Caco-2 (cell line): ENCODE measurements around the gene CC2D1A. TPM values are rescaled to one million over a fixed set of nuclear protein-coding genes. Genes with fewer than 3 reads are reported as not detected.
A peak's percentile ranks its signal among the peaks of the same experiment; 100 is the strongest.

ENCODE experiments used
- BruUV-seq: library from RNA; stranded (reverse); fragments of 400-500 nt; replicated peaks from 2 replicates; lab custom pipeline; 2021; lab: Mats Ljungman, UMichigan
- CTCF ChIA-PET: fragments of 300-600 bp; sonication (Branson Sonifier 250); formaldehyde crosslinking; loops from one replicate; lab custom pipeline; 2022; ENCODE audit warnings: antibody characterized with exemption; lab: Charles Lee
- POLR2A ChIA-PET: fragments of 300-600 bp; sonication (Branson Sonifier 250); formaldehyde crosslinking; loops from one replicate; lab custom pipeline; 2022; ENCODE audit warnings: antibody characterized with exemption; lab: Charles Lee
- DNase-seq, 2 experiments: peaks; one replicate each; pipeline versions ENCODE4 v3.0.0 to v3.0.0-alpha.2; 2020 to 2022
- H3K27me3 ChIP-seq: replicated peaks from 2 replicates; pipeline ENCODE4 v1.6.0; 2011; ENCODE audit warnings: low read length; ENCODE audit not compliant: control insufficient read depth, insufficient read depth
- H3K36me3 ChIP-seq: 2 replicates; pipeline ENCODE4 v1.5.1; 2011; ENCODE audit warnings: low read length; ENCODE audit not compliant: control insufficient read depth, insufficient read depth
- H3K4me1 ChIP-seq: fragments of 250-450 bp; sonication (Bioruptor Pico); 2 replicates; pipeline ENCODE4 v1.5.1; 2020; ENCODE audit warnings: mild to moderate bottlenecking
- H3K4me3 ChIP-seq: 2 replicates; pipeline ENCODE4 v1.5.1; 2011; ENCODE audit warnings: low read depth, mild to moderate bottlenecking, control low read depth, low read length
- H3K9me3 ChIP-seq: fragments of 250-450 bp; sonication (Bioruptor Pico); 2 replicates; pipeline ENCODE4 v1.5.1; 2020; ENCODE audit warnings: mild to moderate bottlenecking, moderate library complexity
- H3K27ac Mint-ChIP-seq: one replicate; pipeline ENCODE4 v1.8.0; 2022; ENCODE audit warnings: mixed read lengths; ENCODE audit not compliant: unreplicated experiment
- H3K27me3 Mint-ChIP-seq: one replicate; pipeline ENCODE4 v1.8.0; 2022; ENCODE audit warnings: mixed read lengths; ENCODE audit not compliant: insufficient read depth, unreplicated experiment
- H3K36me3 Mint-ChIP-seq: one replicate; pipeline ENCODE4 v1.8.0; 2022; ENCODE audit warnings: mild to moderate bottlenecking, mixed read lengths; ENCODE audit not compliant: insufficient read depth, unreplicated experiment
- H3K4me1 Mint-ChIP-seq: one replicate; pipeline ENCODE4 v1.8.0; 2022; ENCODE audit warnings: low read depth, mixed read lengths; ENCODE audit not compliant: unreplicated experiment
- H3K4me3 Mint-ChIP-seq: one replicate; pipeline ENCODE4 v1.8.0; 2022; ENCODE audit warnings: mild to moderate bottlenecking, moderate library complexity, mixed read lengths; ENCODE audit not compliant: unreplicated experiment
- H3K9me3 Mint-ChIP-seq: one replicate; pipeline ENCODE4 v1.8.0; 2022; ENCODE audit warnings: mixed read lengths; ENCODE audit not compliant: unreplicated experiment
- intact Hi-C: fragments of 100-400 bp; cut with micrococcal nuclease; formaldehyde crosslinking; loops from one replicate; pipeline ENCODE4 v1.10.0; 2022; ENCODE audit not compliant: unreplicated experiment
- total RNA-seq: library from RNA; stranded (reverse); gene quantifications from 2 replicates; pipeline ENCODE4 v1.2.3, GENCODE V29; 2022
- TF ChIP-seq, protein P1 (sequence below), 2 experiments: fragments of 200-600 bp in 1 of 2; IDR thresholded peaks; 1 replicate in 1 of 2; 2 replicates in 1 of 2; pipeline versions ENCODE4 v1.5.1 to v1.8.0; 2011 to 2022; ENCODE audit warnings: antibody characterized with exemption in 1 of 2, control low read depth in 1 of 2, inconsistent platforms in 1 of 2, low read depth in 1 of 2, low read length in 1 of 2, mild to moderate bottlenecking in 1 of 2, moderate library complexity in 1 of 2; ENCODE audit not compliant: insufficient read depth in 1 of 2, severe bottlenecking in 1 of 2, unreplicated experiment in 1 of 2

The CC2D1A gene
- total RNA-seq, 1 experiment from 2014 or later = 48.2 TPM

DNA sequence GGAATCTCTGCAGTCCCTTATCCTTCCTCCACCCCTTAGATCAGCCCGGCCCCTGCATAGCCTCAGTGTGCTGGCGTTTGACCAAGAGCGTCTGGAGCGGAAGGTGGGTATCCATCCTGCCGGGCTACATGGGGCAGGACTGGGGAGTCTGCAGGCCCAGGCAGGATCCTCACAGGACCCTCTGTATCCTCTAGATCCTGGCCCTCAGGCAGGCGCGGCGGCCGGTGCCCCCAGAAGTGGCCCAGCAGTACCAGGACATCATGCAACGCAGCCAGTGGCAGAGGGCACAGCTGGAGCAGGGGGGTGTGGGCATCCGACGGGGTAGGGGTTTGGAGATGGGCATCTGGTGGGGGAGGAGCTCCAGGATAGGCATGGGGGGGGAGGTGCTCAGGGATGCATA, 23.3 kb downstream of the CC2D1A start:
- H3K9me3 Mint-ChIP-seq = no peaks in the 10 kb centered on the region
- H3K4me3 ChIP-seq = no peak overlapping the region
- no peaks in the 10 kb centered on the region for H3K27me3 Mint-ChIP-seq
- H3K4me1 ChIP-seq = no peaks in the 10 kb centered on the region
- CTCF ChIA-PET = no interaction called here
- no TSS peak for BruUV-seq
- no peaks in the 10 kb centered on the region for H3K27me3 ChIP-seq
- no peak overlapping the region for H3K27ac Mint-ChIP-seq
- no peaks in the 10 kb centered on the region for H3K4me1 Mint-ChIP-seq
- POLR2A ChIA-PET = no interaction called here
- intact Hi-C loops = no loop called here
- no peak overlapping the region for H3K4me3 Mint-ChIP-seq
- TF ChIP-seq, protein P1, sequence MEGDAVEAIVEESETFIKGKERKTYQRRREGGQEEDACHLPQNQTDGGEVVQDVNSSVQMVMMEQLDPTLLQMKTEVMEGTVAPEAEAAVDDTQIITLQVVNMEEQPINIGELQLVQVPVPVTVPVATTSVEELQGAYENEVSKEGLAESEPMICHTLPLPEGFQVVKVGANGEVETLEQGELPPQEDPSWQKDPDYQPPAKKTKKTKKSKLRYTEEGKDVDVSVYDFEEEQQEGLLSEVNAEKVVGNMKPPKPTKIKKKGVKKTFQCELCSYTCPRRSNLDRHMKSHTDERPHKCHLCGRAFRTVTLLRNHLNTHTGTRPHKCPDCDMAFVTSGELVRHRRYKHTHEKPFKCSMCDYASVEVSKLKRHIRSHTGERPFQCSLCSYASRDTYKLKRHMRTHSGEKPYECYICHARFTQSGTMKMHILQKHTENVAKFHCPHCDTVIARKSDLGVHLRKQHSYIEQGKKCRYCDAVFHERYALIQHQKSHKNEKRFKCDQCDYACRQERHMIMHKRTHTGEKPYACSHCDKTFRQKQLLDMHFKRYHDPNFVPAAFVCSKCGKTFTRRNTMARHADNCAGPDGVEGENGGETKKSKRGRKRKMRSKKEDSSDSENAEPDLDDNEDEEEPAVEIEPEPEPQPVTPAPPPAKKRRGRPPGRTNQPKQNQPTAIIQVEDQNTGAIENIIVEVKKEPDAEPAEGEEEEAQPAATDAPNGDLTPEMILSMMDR (IDR thresholded peaks at IDR 0.05; ENCODE audit: insufficient read depth in 1 of 2, low read depth in 1 of 2, low read length in 1 of 2, severe bottlenecking in 1 of 2, unreplicated experiment in 1 of 2) = no peak
- H3K36me3 ChIP-seq = no peaks in the 10 kb centered on the region
- no peaks in the 10 kb centered on the region for H3K9me3 ChIP-seq
- H3K36me3 Mint-ChIP-seq = peaks cover 31% of the 10 kb centered on the region
- no peak for DNase-seq

DNA sequence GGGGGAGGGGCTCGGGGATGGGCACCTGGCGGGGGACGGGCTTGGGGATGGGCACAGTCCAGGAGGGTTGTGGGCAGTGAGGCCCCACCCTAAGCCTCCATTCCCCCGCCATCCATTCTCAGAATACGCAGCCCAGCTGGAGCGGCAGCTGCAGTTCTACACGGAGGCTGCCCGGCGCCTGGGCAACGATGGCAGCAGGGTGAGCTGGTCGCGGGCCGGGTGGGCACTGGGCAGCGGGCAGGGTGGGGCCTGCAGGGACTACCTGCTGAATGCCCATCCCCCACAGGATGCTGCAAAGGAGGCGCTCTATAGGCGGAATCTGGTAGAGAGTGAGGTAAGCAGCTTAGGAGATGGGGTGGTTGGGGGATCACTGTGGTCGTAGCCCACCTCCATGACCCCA, 24.0 kb downstream of the CC2D1A start:
- POLR2A ChIA-PET = no interaction called here
- no peaks in the 10 kb centered on the region for H3K9me3 ChIP-seq
- Mint-ChIP-seq H3K9me3 (no peaks in the 10 kb centered on the region), H3K4me1 (no peaks in the 10 kb centered on the region), H3K27me3 (no peaks in the 10 kb centered on the region), H3K27ac (no peak overlapping the region), H3K4me3 (no peak overlapping the region), H3K36me3 (peaks cover 27% of the 10 kb centered on the region)
- DNase-seq = no peak
- no peaks in the 10 kb centered on the region for H3K4me1 ChIP-seq
- no peaks in the 10 kb centered on the region for H3K27me3 ChIP-seq
- CTCF ChIA-PET = no interaction called here
- H3K4me3 ChIP-seq = no peak overlapping the region
- intact Hi-C loops = no loop called here
- no peaks in the 10 kb centered on the region for H3K36me3 ChIP-seq
- TF ChIP-seq, protein P1 (IDR thresholded peaks at IDR 0.05; ENCODE audit: insufficient read depth in 1 of 2, low read depth in 1 of 2, low read length in 1 of 2, severe bottlenecking in 1 of 2, unreplicated experiment in 1 of 2) = no peak
- no TSS peak for BruUV-seq

DNA sequence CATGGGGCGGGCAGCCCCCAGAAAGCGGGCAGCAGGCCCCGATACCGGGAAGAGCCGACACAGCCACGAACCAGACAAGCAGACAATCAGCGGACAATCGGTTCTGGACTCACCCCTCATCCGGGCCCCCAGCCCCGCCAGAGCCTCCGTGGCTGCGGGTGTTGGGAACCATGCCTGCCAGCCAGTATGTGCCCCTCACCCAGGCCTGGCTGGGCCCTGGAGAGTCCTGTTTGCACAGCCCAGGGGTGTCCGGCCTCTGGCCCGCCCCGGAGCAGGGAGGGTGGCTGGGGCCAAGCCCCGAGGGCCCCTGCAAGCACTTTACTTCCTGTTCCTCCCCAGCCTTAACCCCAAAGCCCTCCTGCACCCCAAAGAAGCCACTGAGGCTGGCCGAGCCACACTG, 24.4 kb downstream of the CC2D1A start:
- intact Hi-C loops = no loop called here
- Histone ChIP-seq H3K4me3 (no peak overlapping the region), H3K36me3 (no peaks in the 10 kb centered on the region), H3K9me3 (no peaks in the 10 kb centered on the region), H3K27me3 (no peaks in the 10 kb centered on the region), H3K4me1 (no peaks in the 10 kb centered on the region)
- TF ChIP-seq, protein P1 (IDR thresholded peaks at IDR 0.05; ENCODE audit: insufficient read depth in 1 of 2, low read depth in 1 of 2, low read length in 1 of 2, severe bottlenecking in 1 of 2, unreplicated experiment in 1 of 2) = no peak
- TSS peak; percentile 34 for BruUV-seq
- Mint-ChIP-seq H3K27ac (no peak overlapping the region), H3K4me3 (no peak overlapping the region), H3K36me3 (peaks cover 22% of the 10 kb centered on the region), H3K4me1 (no peaks in the 10 kb centered on the region), H3K27me3 (no peaks in the 10 kb centered on the region), H3K9me3 (no peaks in the 10 kb centered on the region)
- DNase-seq = no peak
- ChIA-PET CTCF (no interaction called here), POLR2A (no interaction called here)
